Measurements from ENCODE around the gene CRX.
"Not testable (repeated sequence)": the region's sequence is repeated elsewhere in the genome, so short reads cannot be mapped to it uniquely, and the experiment has no call there.

DNA sequence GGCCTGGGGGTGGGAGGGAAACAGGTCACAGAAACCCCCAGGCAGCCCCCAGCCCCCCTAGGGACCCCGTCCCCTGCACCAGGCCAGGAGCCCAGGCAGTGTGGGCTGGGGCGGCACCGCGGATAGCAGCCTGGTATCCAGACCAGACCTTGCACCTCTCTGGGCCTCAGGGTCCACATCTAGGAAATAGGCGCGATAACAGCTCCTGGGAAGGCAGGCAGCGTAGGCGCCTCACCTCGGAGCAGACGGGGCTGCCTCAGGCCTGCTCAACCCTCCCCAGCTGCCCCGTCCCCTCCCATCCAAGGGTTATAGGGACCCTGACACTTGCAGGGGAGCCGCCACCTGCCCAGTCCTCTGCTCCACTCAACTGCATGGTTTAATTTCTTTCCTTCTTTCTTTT lies 18.1 kb upstream of the CRX start:
- not testable (repeated sequence) for TF ChIP-seq POLR2A (IDR thresholded peaks at IDR 0.05; ENCODE audit: low read length); GATA1 (IDR thresholded peaks at IDR 0.05; ENCODE audit: low read depth, low read length)

Measured in erythroblast (primary cell).